GM23338 (cell line): ENCODE data around the gene PAX5. TPM values are rescaled to one million over a fixed set of nuclear protein-coding genes. Genes with fewer than 3 reads are reported as not detected.

Experiments
- ATAC-seq: fragments of 200-7000 bp; cut with Tn5 transposase; 3 replicates; pipeline ENCODE4 v1.9.1; 2020
- DNase-seq: peaks from one replicate; pipeline ENCODE4 v3.0.0-alpha.2; 2015; ENCODE audit warnings: low spot score
- H2AFZ ChIP-seq: fragments of 200-600 bp; sonication (generic); 2 replicates; pipeline ENCODE4 v1.8.0; 2016; ENCODE audit warnings: antibody characterized with exemption, mild to moderate bottlenecking, moderate library complexity
- H3F3A ChIP-seq: fragments of 200-600 bp; sonication (generic); replicated peaks from 2 replicates; pipeline ENCODE4 v1.8.0; 2017; ENCODE audit warnings: antibody characterized with exemption, mixed run types, low read depth
- H3K27ac ChIP-seq: fragments of 200-600 bp; sonication (generic); 2 replicates; pipeline ENCODE4 v1.6.1; 2016; ENCODE audit warnings: low read depth
- H3K27me3 ChIP-seq: fragments of 200-600 bp; sonication (generic); 2 replicates; pipeline ENCODE4 v1.8.0; 2016; ENCODE audit warnings: mild to moderate bottlenecking, mixed run types, moderate library complexity; ENCODE audit not compliant: insufficient read depth
- H3K36me3 ChIP-seq: fragments of 200-600 bp; sonication (generic); 2 replicates; pipeline ENCODE4 v1.8.0; 2016; ENCODE audit warnings: mild to moderate bottlenecking; ENCODE audit not compliant: insufficient read depth
- H3K4me1 ChIP-seq: fragments of 200-600 bp; sonication (generic); 2 replicates; pipeline ENCODE4 v1.8.0; 2016; ENCODE audit warnings: mild to moderate bottlenecking, moderate library complexity; ENCODE audit not compliant: insufficient read depth
- H3K4me2 ChIP-seq: fragments of 200-600 bp; sonication (generic); 2 replicates; pipeline ENCODE4 v1.7.1; 2017; ENCODE audit warnings: mixed run types
- H3K4me3 ChIP-seq: fragments of 200-600 bp; sonication (generic); 2 replicates; pipeline ENCODE4 v1.6.1; 2016; ENCODE audit warnings: mixed run types
- H3K79me2 ChIP-seq: fragments of 200-600 bp; sonication (generic); replicated peaks from 2 replicates; pipeline ENCODE4 v1.8.0; 2017; ENCODE audit warnings: mild to moderate bottlenecking; ENCODE audit not compliant: insufficient read depth
- H3K9me2 ChIP-seq: fragments of 200-600 bp; sonication (generic); 2 replicates; pipeline ENCODE4 v1.8.0; 2017; ENCODE audit not compliant: insufficient read depth
- H4K20me1 ChIP-seq: fragments of 200-600 bp; sonication (generic); replicated peaks from 2 replicates; pipeline ENCODE4 v1.8.0; 2017; ENCODE audit warnings: mild to moderate bottlenecking; ENCODE audit not compliant: insufficient read depth
- H3K27ac Mint-ChIP-seq: 2 replicates; pipeline ENCODE4 v1.8.0; 2020; ENCODE audit warnings: inconsistent platforms, mild to moderate bottlenecking, moderate library complexity, mixed read lengths
- H3K27me3 Mint-ChIP-seq: 3 replicates; pipeline ENCODE4 v1.8.0; 2022; ENCODE audit warnings: low read depth, mild to moderate bottlenecking, moderate library complexity, mixed read lengths, inconsistent platforms; ENCODE audit not compliant: insufficient read depth, poor library complexity
- H3K36me3 Mint-ChIP-seq: 3 replicates; pipeline ENCODE4 v1.8.0; 2021; ENCODE audit warnings: low read depth, mild to moderate bottlenecking, inconsistent platforms, moderate library complexity, mixed read lengths
- H3K4me1 Mint-ChIP-seq: 3 replicates; pipeline ENCODE4 v1.8.0; 2020; ENCODE audit warnings: mild to moderate bottlenecking, inconsistent platforms, mixed read lengths
- H3K4me3 Mint-ChIP-seq: 3 replicates; pipeline ENCODE4 v1.8.0; 2021; ENCODE audit warnings: moderate library complexity, mild to moderate bottlenecking, inconsistent platforms, mixed read lengths
- H3K9me3 Mint-ChIP-seq: 3 replicates; pipeline ENCODE4 v1.8.0; 2020; ENCODE audit warnings: moderate library complexity, mild to moderate bottlenecking, inconsistent platforms, mixed read lengths
- ETS1 ChIP-seq: IDR thresholded peaks from 2 replicates; pipeline ENCODE4 v1.6.1; 2016; ENCODE audit warnings: antibody characterized with exemption
- EZH2 ChIP-seq: fragments of 200-600 bp; sonication (generic); IDR thresholded peaks from one replicate; pipeline ENCODE4 v1.8.0; 2017; ENCODE audit warnings: antibody characterized with exemption, mild to moderate bottlenecking, low read depth; ENCODE audit not compliant: unreplicated experiment
- EZH2phosphoT487 ChIP-seq: fragments of 200-600 bp; sonication (generic); IDR thresholded peaks from one replicate; pipeline ENCODE4 v1.8.1; 2018; ENCODE audit warnings: antibody characterized with exemption; ENCODE audit not compliant: unreplicated experiment
- REST ChIP-seq: IDR thresholded peaks from one replicate; pipeline ENCODE4 v1.6.1; 2018; ENCODE audit warnings: antibody characterized with exemption; ENCODE audit not compliant: unreplicated experiment
- STAT1 ChIP-seq: IDR thresholded peaks from one replicate; pipeline ENCODE4 v1.6.1; 2016; ENCODE audit warnings: antibody characterized with exemption; ENCODE audit not compliant: unreplicated experiment
- ZNF462 ChIP-seq: fragments of 250-450 bp; sonication (Bioruptor Pico); IDR thresholded peaks from 2 replicates; pipeline ENCODE4 v1.5.0; 2020; ENCODE audit warnings: mild to moderate bottlenecking, moderate library complexity
- polyA plus RNA-seq: library from polyadenylated mRNA; unstranded; fragments of >200 nt; fragmentation: Nextera tagmentation; extraction: Ambion mirVana; gene quantifications from 2 replicates; pipeline ENCODE4 v1.2.1, GENCODE V29; 2016
- total RNA-seq: library from RNA; depleted of rRNA; stranded (reverse); fragments of >200 nt; shearing (Covaris generic); gene quantifications from 2 replicates; pipeline ENCODE4 v1.2.3, GENCODE V29; 2014

PAX5 gene
- total and polyA plus RNA-seq, 2 experiments from 2014 or later: 0.17 to 0.60 TPM

- TF ChIP-seq ZNF462 (no peak), REST (no peak)
Observed at GRCh38 chr9:36924071-36924470, 110.0 kb downstream of the PAX5 start (continued).

- H2AFZ ChIP-seq: no peak overlapping the region
- ATAC-seq (no peak), DNase-seq (no peak)
- H3K27ac ChIP-seq: no peak overlapping the region
- no peaks in the 10 kb centered on the region for H3K27me3 ChIP-seq
- no peak overlapping the region for H3K27ac Mint-ChIP-seq
- no peak overlapping the region for H3K4me3 Mint-ChIP-seq
- H4K20me1 ChIP-seq: no peaks in the 10 kb centered on the region
- no peaks in the 10 kb centered on the region for H3K36me3 Mint-ChIP-seq
- no peaks in the 10 kb centered on the region for H3K79me2 ChIP-seq
- H3K4me2 ChIP-seq: no peak overlapping the region
- H3K36me3 ChIP-seq: no peaks in the 10 kb centered on the region
- H3K9me2 ChIP-seq: no peaks in the 10 kb centered on the region
- H3K27me3 Mint-ChIP-seq: peaks cover 3% of the 10 kb centered on the region
- no peaks in the 10 kb centered on the region for H3K4me1 ChIP-seq
- H3K4me1 Mint-ChIP-seq: no peaks in the 10 kb centered on the region
- H3K9me3 Mint-ChIP-seq: no peaks in the 10 kb centered on the region
- no peak overlapping the region for H3K4me3 ChIP-seq
- no peaks in the 10 kb centered on the region for H3F3A ChIP-seq
- no peak for TF ChIP-seq REST
- no peak for TF ChIP-seq ETS1
- no peak for TF ChIP-seq EZH2
- TF ChIP-seq EZH2phosphoT487: no peak
- TF ChIP-seq STAT1: no peak
Observed at GRCh38 chr9:36923025-36923625, 110.9 kb downstream of the PAX5 start.
